Immature natural killer cell (primary cell): ENCODE results near the gene DNAH1. TPM values are rescaled to one million over a fixed set of nuclear protein-coding genes. Genes with fewer than 3 reads are reported as not detected.

Experiments used
- DNase-seq, 3 donors: peaks; one replicate each; pipeline ENCODE4 v3.0.0; 2022; ENCODE audit warnings: mixed read lengths in 1 of 3
- H3K27ac Mint-ChIP-seq, 6 donors: one replicate each; pipeline ENCODE4 v1.8.0; 2020; ENCODE audit warnings: mixed read lengths in 6 of 6, mild to moderate bottlenecking in 5 of 6, inconsistent platforms in 4 of 6, moderate library complexity in 3 of 6
- H3K27me3 Mint-ChIP-seq, 3 donors: one replicate each; pipeline ENCODE4 v1.8.0; 2020 to 2021; ENCODE audit warnings: low read depth in 3 of 3, mild to moderate bottlenecking in 3 of 3, mixed read lengths in 3 of 3, moderate library complexity in 3 of 3, inconsistent platforms in 1 of 3
- H3K36me3 Mint-ChIP-seq, 3 donors: one replicate each; pipeline ENCODE4 v1.8.0; 2020; ENCODE audit warnings: mixed read lengths in 3 of 3, inconsistent platforms in 2 of 3, mild to moderate bottlenecking in 2 of 3
- H3K4me1 Mint-ChIP-seq, 2 donors: one replicate each; pipeline ENCODE4 v1.8.0; 2020; ENCODE audit warnings: inconsistent platforms in 2 of 2, mild to moderate bottlenecking in 2 of 2, mixed read lengths in 2 of 2, moderate library complexity in 1 of 2
- H3K4me3 Mint-ChIP-seq, 5 donors: one replicate each; pipeline ENCODE4 v1.8.0; 2020; ENCODE audit warnings: mild to moderate bottlenecking in 5 of 5, mixed read lengths in 5 of 5, inconsistent platforms in 3 of 5, moderate library complexity in 3 of 5
- H3K9me3 Mint-ChIP-seq, 6 donors: one replicate each; pipeline ENCODE4 v1.8.0; 2020; ENCODE audit warnings: mild to moderate bottlenecking in 6 of 6, mixed read lengths in 6 of 6, inconsistent platforms in 4 of 6, moderate library complexity in 3 of 6
- polyA plus RNA-seq, 3 donors: library from polyadenylated mRNA; unstranded; fragments of 300-500 nt; fragmentation: Illumina TruSeq; gene quantifications; one replicate each; pipeline ENCODE4 v1.2.3, GENCODE V29; 2021

Gene DNAH1
- polyA plus RNA-seq, 3 donors from 2014 or later: 0.31 to 1.8 (median 0.73) TPM

DNA sequence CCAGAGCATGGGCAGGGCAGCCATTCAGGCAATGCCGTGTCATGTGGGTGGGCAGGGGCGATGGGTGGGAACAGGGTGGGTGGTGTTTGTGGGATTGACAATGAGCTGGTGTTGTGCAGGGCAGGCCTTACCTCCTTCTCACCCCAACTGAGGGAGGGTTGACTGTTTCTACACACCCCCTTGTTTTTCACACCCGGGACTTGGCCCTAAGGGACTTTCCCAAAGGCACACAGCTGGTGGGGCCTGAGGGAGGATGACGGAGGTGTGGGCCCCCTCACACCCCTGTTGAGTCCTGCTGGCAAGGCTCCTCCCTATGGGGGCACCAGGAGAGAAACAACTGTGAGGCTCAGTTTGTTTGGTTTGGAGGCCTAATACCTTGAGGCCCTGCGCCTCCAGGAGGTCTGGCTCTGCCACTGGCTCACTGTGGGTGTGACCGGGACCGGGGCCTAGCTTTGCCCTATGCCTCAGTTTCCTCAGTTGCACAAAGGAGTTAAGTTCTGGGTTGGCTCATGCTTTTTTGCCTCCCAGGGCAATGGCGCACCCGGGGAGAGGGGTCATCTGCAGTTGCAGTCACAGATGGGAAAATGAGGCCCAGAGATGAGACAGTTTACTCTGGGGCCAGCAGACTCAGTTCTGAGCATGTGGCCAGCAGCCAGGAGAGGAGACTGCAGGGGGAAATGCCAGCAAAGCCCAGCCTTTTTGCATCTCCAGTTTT is 5.1 kb upstream of the DNAH1 start:
- Mint-ChIP-seq H3K4me1 (peaks cover 52 to 58% of the 10 kb centered on the region in 2 donors), H3K4me3 (peak overlapping the region; percentile 42 to 63 (median 55)), H3K27ac (peak overlapping the region; percentile 91 to 96 (median 94)), H3K36me3 (peaks cover 0 to 4% (median 3%) of the 10 kb centered on the region in 3 donors), H3K9me3 (no peaks in the 10 kb centered on the region), H3K27me3 (peaks cover 0 to 10% (median 0%) of the 10 kb centered on the region in 3 donors)
- DNase-seq: peak; percentile 84 to 85 (median 85)

DNA sequence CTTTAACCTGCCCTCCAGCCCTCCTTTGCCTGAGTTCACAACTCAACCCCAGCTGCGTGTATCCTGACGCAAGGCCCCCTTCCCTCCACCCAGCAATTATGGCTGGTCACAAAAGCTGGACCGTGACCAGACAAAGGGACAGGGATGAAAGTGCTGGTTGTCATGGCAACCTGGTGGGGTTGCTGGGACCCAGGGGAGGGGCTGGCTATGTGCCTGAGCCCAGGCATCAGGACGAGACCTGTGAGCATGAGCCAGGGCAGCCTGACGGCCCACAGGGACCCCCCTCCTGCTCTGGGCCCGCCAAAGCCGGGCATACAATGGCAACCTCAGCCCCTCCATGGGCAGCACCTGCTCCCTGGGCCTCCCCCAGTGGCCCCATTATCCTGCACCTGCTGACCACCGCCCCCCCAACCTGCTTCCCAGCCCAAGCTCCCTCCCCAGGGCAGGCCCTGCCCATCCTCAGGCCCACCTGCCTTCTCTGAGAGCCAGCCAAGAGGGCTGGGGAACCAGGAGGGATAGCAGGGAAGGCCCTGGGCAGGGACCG is 4.5 kb upstream of the DNAH1 start:
- DNase-seq: no peak
- Mint-ChIP-seq H3K4me1 (peaks cover 51 to 55% of the 10 kb centered on the region in 2 donors), H3K9me3 (no peaks in the 10 kb centered on the region), H3K27me3 (peaks cover 0 to 10% (median 0%) of the 10 kb centered on the region in 3 donors), H3K4me3 (no peak overlapping the region), H3K27ac (peak overlapping the region; percentile 91 to 96 (median 94)), H3K36me3 (peaks cover 0 to 4% (median 0%) of the 10 kb centered on the region in 3 donors)

DNA sequence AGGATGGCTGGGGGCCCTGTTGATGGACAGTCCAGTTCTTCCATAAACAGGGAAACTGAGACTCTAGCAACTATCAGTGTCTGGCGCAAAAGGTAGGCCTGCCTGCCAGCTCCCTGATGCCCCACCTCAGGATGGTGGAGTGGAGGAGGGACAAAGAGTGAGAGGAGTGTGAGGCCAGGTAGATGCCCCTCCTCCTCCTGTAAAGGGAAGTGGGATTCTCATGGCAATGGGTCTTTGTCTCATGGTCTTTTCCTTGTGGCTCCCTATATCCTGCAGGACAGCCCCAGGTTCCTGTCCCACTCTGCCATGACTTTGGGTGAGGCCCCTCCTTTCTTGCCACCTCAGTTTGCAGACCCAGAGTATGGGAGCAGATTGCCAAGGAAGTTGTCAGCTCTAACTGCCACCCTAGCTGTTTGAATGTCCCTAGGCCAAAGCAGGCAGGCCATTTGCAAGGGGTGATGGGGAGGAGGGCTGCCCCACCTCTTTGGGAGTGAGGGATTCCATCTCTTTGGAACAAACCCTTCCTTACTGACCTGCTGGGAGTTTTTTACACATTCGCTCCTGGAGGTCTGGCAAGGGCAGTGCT is 2.8 kb upstream of the DNAH1 start:
- Mint-ChIP-seq H3K27me3 (peaks cover 0 to 7% (median 0%) of the 10 kb centered on the region in 3 donors), H3K4me1 (peaks cover 51 to 52% of the 10 kb centered on the region in 2 donors), H3K36me3 (peaks cover 0 to 4% (median 0%) of the 10 kb centered on the region in 3 donors), H3K4me3 (no peak overlapping the region), H3K9me3 (no peaks in the 10 kb centered on the region), H3K27ac (peak overlapping the region; percentile 24 to 85 (median 66))
- no peak for DNase-seq

DNA sequence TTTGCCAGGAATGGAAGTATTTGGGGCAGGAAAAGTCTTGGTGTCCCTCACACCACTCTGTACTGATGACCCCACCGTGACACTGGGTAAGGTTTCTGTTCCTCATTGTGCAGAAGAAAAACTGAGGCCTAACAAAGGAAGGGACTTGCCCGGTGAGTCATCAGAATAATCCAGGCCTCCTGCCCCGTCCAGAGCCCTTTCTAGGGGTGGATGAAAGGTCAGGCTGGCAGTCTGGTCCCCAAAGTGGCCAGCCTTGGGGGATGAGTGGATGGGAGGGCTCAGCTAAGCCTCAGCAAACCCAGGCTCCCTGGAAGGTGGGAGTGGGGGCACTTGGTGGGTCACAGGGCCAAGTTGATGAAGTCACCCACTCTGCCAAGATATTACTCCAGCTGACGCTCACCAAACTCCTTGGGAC is 2.3 kb upstream of the DNAH1 start:
- peak overlapping the region in 3 of 6 donors; percentile 24 to 73 (median 71) for H3K27ac Mint-ChIP-seq
- H3K27me3 Mint-ChIP-seq: peaks cover 0 to 7% (median 0%) of the 10 kb centered on the region in 3 donors
- H3K9me3 Mint-ChIP-seq: no peaks in the 10 kb centered on the region
- H3K36me3 Mint-ChIP-seq: peaks cover 0 to 4% (median 0%) of the 10 kb centered on the region in 3 donors
- DNase-seq: no peak
- H3K4me3 Mint-ChIP-seq: no peak overlapping the region
- peaks cover 49 to 50% of the 10 kb centered on the region in 2 donors for H3K4me1 Mint-ChIP-seq

DNA sequence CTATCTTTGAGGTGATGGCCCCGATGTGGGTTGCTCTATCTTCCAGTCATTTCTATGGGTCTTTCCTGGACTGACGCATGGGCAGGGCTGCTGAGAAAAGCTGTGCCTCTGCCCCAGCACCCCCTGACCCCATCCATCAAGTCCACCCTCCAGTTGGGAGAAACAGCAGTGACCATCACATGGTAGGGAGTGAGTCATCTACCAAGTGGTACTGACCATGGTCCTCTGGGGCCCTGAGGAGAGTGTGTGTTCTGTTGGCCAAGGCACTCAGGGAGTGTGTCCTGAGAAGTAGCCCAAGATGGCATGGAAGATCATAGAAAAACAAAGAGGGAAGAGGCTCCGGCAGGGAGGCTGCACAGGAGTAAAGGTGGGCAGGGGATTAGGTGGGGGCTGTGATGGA is 1.6 kb upstream of the DNAH1 start:
- H3K4me1 Mint-ChIP-seq: peaks cover 47 to 51% of the 10 kb centered on the region in 2 donors
- H3K36me3 Mint-ChIP-seq: peaks cover 0 to 4% (median 0%) of the 10 kb centered on the region in 3 donors
- no peaks in the 10 kb centered on the region for H3K9me3 Mint-ChIP-seq
- peaks cover 0 to 7% (median 0%) of the 10 kb centered on the region in 3 donors for H3K27me3 Mint-ChIP-seq
- H3K4me3 Mint-ChIP-seq: no peak overlapping the region
- H3K27ac Mint-ChIP-seq: peak overlapping the region in 4 of 6 donors; percentile 28 to 73 (median 64)
- no peak for DNase-seq

DNA sequence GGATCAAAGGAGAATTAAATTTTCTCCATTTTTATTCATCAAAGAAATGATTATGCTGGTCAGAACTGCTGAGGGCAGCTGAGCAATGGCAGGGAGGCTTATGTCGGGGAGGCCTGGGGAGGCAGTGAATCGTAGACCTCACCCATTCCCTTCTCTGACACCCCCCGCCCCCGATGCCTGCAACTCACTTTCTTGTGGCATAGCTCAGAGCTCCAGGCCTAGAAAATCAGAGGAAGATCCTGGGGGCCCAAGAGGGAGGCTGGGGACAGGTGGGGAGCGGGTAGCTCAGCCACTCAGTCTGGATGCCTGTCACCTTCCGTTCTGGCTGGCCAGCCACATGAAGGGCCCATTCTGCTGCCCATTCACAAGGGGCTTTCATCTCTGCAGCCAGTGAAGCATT is 1.1 kb upstream of the DNAH1 start:
- Mint-ChIP-seq H3K27me3 (peaks cover 0 to 5% (median 0%) of the 10 kb centered on the region in 3 donors), H3K27ac (peak overlapping the region in 3 of 6 donors; percentile 59 to 73 (median 70)), H3K4me3 (no peak overlapping the region), H3K9me3 (no peaks in the 10 kb centered on the region), H3K36me3 (peaks cover 0 to under 1% (median 0%) of the 10 kb centered on the region in 3 donors), H3K4me1 (peaks cover 43 to 46% of the 10 kb centered on the region in 2 donors)
- no peak for DNase-seq

DNA sequence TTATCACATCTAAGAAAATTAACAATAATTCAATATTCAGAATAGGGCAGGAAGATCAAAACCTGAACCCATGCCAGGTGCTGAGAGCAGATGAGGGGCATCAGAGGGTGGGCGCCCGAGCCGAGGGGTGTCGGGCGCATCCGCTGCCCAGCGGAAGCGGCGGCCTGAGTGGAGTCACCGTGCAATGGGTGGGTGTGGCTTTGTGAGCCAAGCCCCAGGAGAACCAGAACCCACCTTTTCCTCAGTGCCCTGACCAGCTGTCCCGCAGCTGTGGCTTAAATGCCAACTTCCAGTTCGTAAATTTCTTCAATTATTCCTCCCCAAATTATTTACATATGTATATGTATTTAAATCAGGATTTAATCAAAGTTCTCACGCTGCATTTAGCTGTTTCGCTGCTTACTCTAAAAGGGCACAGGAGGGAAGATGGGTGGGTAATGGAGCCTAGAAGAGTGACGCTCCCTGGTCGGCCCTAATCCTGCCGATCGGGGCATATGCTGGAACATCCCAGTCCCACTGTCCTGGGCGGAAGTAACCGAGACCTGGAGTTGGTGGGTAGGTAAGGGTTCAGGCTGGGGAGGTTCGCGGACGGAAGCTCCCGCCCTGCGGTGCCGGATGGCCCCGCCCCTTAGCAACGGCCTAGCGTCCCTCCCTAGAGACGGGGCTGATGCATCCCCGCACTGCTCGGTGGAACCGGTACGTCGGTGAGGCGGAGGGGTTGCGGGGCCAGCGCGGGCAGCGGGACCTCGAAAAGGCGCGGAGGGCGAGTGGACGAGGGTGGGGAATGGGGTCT is 1.3 kb downstream of the DNAH1 start:
- Mint-ChIP-seq H3K9me3 (no peaks in the 10 kb centered on the region), H3K4me1 (peaks cover 28 to 30% of the 10 kb centered on the region in 2 donors), H3K4me3 (peak overlapping the region; percentile 75 to 85 (median 80)), H3K36me3 (no peaks in the 10 kb centered on the region), H3K27ac (peak overlapping the region; percentile 77 to 92 (median 84)), H3K27me3 (peaks cover 0 to 2% (median 0%) of the 10 kb centered on the region in 3 donors)
- peak; percentile 63 to 72 (median 71) for DNase-seq

DNA sequence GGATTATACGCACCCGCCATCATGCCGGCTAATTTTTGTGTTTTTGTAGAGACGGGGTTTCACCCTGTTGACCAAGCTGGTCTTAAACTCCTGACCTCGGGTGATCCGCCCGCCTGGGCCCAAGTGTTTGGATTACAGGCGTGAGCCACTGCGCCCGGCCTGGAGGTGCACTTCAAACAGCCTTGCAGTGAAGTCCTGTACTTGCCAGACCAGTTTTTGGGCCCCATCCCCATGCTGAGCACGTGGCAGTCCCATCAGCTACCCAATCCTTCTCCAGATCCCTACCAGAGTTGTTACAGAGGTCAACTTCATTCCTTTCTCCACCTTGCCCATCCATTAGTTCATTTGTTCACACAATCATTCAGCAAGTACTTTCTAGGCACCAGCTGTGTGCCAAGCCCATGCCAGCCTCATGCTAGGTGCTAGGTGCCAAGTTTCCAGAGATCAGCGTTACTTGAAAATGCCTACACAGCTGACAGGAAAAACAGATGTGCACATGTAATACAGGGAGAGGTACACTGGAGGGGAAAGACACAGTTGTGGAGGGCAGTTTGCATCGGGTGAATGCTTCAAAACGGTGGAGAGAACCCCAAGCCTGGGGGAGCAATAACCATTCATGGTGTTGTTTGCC is 2.2 kb downstream of the DNAH1 start:
- H3K27me3 Mint-ChIP-seq: peaks cover 0 to 3% (median 0%) of the 10 kb centered on the region in 3 donors
- H3K4me1 Mint-ChIP-seq: peaks cover 24 to 30% of the 10 kb centered on the region in 2 donors
- no peak for DNase-seq
- H3K4me3 Mint-ChIP-seq: peak overlapping the region in 2 of 5 donors; percentile 29 to 33
- H3K9me3 Mint-ChIP-seq: no peaks in the 10 kb centered on the region
- peak overlapping the region in 4 of 6 donors; percentile 19 to 77 (median 59) for H3K27ac Mint-ChIP-seq
- H3K36me3 Mint-ChIP-seq: peaks cover 0 to 4% (median 0%) of the 10 kb centered on the region in 3 donors

DNA sequence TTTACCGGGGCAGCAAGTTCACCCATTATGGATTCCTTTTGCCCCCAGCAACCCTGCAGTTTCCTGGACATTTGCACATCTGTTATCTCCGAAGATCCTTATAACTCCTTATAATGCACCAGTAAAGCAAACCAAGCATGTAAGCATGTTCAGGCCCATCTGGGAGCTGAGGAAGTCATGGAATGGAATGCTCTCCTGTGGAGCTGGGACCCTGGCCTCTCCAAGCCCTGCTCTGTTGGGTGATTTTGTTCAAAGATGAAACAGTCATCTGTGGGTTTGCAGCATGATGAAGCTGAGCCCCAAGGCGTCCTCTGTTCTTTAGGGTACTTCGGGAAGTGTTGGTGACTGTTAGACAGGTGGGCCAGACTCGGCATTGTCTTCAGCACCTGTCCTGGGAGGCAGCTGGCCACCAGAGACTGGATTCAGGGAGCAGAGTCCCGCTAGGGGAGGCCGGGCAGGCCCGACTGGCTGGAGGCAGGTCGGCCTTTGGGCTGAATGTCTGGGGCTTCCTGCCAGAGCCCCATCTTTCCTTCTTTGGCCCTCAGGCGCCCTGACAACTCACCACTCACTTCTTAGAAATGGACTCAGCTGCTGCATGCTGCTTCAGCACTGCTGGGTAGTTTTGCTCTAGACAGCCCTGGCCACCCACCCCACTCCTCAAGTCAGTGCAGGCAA is 3.9 kb downstream of the DNAH1 start:
- no peak for DNase-seq
- Mint-ChIP-seq H3K4me3 (no peak overlapping the region), H3K36me3 (peaks cover 0 to 4% (median 0%) of the 10 kb centered on the region in 3 donors), H3K4me1 (peaks cover 24 to 30% of the 10 kb centered on the region in 2 donors), H3K27ac (no peak overlapping the region), H3K9me3 (no peaks in the 10 kb centered on the region), H3K27me3 (peaks cover 0 to 3% (median 0%) of the 10 kb centered on the region in 3 donors)

DNA sequence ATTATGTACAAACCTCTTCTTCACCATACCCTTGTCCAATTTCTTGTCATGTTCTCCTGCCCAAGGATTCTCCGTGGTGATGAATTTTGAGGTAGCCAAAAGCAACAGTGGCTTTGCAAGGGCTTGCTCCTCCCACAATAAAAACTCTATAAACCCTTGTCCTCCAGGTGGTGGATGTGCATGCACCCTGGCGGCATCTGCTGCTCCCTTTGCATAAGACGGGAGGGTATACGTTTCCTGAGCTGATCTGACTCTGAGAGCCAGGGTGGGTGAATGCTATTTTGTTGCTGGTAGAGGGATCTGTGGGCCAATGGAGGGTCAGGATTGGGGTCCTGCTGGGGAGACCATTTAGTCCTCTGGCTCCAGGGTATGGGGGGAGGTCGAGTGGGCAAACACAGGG is 5.4 kb downstream of the DNAH1 start:
- Mint-ChIP-seq H3K4me1 (peaks cover 22 to 27% of the 10 kb centered on the region in 2 donors), H3K27ac (no peak overlapping the region), H3K9me3 (no peaks in the 10 kb centered on the region), H3K36me3 (peaks cover 0 to 4% (median 0%) of the 10 kb centered on the region in 3 donors), H3K27me3 (peaks cover 0 to 3% (median 0%) of the 10 kb centered on the region in 3 donors), H3K4me3 (no peak overlapping the region)
- DNase-seq: no peak

DNA sequence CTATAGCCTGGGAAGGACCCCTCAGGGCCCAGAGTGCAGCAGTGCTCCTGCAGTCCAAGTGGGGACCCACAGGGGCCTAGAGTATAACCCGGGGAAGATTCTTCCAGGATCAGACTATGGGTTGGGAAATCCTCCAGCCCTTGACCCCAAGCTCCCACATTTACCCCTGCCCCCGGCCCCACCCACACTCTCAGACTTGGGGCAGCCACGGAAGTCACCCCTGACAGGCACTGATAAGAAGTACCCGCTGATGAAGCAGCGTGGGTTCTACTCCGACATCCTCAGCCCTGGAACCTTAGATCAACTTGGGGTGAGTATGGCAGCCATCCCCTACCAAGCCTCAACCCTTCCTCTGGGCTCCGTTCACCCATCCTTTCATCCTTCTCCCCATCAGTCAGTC is 6.3 kb downstream of the DNAH1 start:
- no peak for DNase-seq
- Mint-ChIP-seq H3K27me3 (peaks cover 0 to 3% (median 0%) of the 10 kb centered on the region in 3 donors), H3K4me3 (no peak overlapping the region), H3K4me1 (peaks cover 14 to 17% of the 10 kb centered on the region in 2 donors), H3K27ac (no peak overlapping the region), H3K9me3 (no peaks in the 10 kb centered on the region), H3K36me3 (peaks cover 0 to 4% (median 0%) of the 10 kb centered on the region in 3 donors)

DNA sequence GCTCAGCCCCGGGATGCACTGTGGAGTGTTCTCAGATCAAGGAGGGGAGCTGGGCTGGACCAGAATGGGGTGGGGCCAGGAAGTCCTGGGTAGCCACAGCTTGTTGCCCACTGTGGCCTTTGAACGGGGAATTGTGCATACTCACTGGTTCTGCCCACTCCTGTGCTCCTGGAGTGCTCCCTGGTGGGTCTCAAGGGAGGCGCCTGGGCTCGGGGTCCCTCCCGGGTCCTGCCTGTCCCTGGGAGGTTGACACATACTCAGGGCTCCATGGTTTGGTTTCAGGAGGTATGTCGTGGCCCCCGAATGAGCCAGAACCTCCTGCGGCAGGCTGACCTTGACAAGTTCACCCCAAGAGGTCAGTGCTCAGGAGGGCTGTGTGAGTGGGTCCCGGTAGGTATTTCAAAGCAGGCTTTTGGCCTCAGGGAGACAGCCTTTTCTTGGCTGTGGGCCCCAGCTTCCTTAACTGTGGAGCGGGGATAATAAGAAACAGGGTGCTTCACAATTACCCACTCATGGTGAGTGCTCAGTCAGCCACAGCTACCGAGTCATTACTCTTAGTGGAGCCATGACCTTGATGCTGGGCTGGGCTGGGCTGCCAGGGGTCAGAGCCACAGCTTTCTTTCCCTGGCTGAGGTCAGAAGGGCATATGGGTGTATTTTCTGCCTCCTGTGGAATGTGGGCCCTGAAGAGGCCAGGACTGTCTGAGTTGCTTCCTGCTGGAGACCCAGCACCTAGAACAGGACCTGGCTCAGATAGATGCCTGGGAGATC is 7.6 kb downstream of the DNAH1 start:
- H3K9me3 Mint-ChIP-seq: no peaks in the 10 kb centered on the region
- peak overlapping the region in 2 of 6 donors; percentile 30 to 68 for H3K27ac Mint-ChIP-seq
- peaks cover 5 to 6% of the 10 kb centered on the region in 2 donors for H3K4me1 Mint-ChIP-seq
- no peak for DNase-seq
- peaks cover 0 to 3% (median 0%) of the 10 kb centered on the region in 3 donors for H3K27me3 Mint-ChIP-seq
- H3K36me3 Mint-ChIP-seq: peaks cover 0 to 8% (median 4%) of the 10 kb centered on the region in 3 donors
- H3K4me3 Mint-ChIP-seq: no peak overlapping the region
